Stimulated activated CD4-positive, alpha-beta T cell treated with anti-CD3 and anti-CD28 coated beads, TNF-alpha, amount 100 ng/mL, for 48 hours (primary cell): ENCODE measurements around the gene SPTAN1.
"Not testable (repeated sequence)": the region's sequence is repeated elsewhere in the genome, so short reads cannot be mapped to it uniquely, and the experiment has no call there.

ENCODE experiments used
- DNase-seq, 3 donors: peaks; one replicate each; pipeline ENCODE4 v3.0.0-alpha.2; 2020; ENCODE audit warnings: low read depth in 3 of 3

The SPTAN1 gene

DNA sequence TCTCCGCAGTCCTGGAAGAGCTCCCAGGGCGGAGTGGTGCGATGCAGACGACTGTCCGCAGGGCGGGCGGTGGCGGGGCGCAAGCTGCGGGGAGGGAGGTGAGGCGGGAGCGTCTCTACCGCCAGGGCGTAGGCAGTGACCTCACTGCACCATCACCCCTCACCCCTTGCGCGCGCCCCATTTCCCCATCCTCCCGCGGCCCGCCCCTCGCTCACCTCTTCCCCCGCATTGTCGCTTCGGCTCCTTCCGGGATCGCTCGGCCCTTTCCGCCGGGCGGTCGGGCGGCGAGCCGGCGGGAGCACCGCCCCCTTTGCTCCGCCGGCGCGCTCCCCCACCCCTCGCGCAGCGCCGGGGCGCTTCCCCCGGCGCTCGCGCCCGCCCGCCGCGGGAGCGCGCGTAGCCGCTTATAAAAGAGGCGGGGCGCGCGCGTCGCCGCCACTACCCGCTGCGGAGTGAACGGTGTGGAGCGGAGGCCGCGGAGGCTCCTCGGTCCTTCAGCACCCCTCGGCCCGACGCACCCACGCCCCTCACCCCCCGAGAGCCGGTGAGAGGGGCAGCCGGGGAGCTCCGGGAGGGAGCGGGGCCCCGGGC, at the start of gene SPTAN1:
Gene SPTAN1, plus strand, starts transcription at position 435 of the 591 bp plus-strand sequence. CDS start 14,154 bp downstream, outside the sequence.
- peak; percentile 84 to 94 (median 87) for DNase-seq

DNA sequence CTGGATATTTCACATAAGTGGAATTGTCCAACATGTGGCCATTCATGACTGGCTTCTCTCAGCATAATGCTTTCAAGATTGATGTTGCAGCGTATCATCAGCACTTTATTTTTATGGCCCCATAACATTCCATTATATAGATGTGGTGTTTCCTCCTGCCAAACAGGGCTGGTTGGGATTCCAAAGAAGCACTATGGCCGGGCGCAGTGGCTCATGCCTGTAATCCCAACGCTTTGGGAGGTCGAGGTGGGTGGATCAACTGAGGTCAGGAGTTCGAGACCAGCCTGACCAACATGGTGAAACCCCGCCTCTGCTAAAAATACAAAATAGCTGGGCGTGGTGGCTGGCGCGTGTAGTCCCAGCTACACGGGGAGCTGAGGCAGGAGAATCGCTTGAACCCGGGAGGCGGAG, 49.0 kb upstream of the SPTAN1 start:
- not testable (repeated sequence) for DNase-seq

DNA sequence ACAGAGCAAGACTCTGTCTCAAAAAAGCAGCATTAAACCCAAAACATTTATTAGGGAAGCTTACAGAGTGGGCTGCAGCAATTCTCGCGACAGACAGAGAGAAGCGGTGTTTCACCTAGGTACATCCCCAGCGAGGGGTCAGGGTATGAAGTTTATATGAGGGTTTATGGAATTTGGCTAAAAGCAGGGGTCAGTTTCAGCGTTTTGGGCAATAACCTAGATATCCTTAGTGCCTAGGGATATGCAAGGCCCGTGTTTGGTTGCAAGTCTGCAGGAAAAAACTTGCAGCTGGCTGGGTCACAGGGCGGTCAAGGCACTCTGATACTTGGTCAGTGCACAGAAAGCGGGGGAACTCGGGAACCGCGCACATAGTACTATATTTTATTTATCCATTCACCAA, 48.5 kb upstream of the SPTAN1 start:
- no peak for DNase-seq

DNA sequence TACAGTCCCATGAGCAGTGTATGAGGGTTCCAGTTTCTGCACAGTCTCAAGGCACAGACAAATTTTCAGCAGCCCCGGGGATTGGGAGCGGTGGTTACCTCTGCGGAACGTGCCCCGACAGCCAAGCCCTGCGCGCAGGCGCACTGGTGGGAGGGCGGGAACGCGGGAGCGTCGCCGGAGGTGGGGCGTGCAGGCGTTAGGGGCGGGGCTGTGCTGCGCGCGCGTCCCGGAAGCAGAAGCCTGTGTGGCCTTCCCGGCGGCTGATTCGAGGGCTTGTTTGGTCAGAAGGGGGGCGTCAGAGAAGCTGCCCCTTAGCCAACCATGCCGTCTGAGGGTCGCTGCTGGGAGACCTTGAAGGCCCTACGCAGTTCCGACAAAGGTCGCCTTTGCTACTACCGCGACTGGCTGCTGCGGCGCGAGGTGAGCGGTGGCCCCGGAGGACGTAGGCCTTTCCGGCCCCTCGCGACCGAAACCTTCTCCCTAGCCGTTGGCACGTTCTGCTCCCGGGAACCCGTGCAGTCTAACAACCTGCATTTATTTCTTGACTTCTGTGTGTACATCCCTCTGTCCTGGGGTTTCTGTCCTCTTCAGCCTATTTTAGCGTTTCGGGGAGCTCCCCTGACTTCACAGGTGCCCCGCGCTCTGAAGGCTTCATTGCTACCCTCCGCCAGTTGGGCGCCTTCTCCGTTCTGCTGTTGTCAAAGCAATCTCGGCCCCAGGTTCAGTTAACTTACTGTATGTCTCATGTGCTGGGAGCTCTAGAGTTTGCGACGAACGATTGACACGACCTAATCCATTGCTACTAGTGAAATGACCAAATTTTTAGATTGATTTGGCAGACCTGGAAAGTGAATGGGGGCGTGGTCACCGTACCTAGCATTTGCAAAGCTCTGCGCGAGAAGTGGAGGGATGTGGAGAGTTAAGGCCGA, 47.6 kb upstream of the SPTAN1 start, which contains the start of gene GLE1:
Gene GLE1, plus strand, starts transcription at position 235 of the 929 bp plus-strand sequence. Its CDS starts 87 bp downstream, at position 322.
- DNase-seq = peak; percentile 90 to 97 (median 96)

DNA sequence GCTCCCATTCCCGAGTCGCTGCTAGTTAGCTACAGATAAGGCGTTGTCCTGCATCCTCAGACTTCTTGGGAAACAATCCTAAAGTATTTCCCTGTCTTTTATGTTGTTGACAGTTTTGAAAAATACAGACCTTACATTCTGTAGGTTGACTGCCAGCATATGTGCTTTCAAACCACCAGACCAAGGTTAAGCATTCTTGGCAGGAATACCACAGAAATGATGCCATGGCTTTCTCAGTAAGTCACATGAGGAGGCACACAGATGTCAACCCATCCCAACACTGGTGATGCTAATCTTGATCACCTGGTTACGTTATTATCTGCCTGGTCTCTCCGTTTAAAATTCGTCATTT, 47.0 kb upstream of the SPTAN1 start:
- no peak for DNase-seq

DNA sequence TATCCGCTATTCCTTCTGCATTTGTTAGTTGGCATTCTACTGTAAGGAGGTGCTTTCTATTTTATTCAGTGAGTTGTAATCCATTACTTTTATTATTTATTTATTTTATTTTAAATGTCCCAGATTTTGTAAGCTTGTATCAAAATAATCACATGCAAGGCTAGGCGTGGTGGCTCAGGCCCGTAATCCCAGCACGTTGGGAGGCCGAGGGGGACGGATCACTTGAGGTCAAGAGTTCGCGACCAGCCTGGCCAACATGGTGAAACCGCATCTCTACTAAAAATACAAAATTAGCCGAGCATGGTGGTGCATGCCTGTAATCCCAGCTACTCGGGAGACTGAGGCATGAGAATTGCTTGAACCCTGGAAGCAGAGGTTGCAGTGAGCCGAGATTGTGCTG, 46.5 kb upstream of the SPTAN1 start:
- not testable (repeated sequence) for DNase-seq

DNA sequence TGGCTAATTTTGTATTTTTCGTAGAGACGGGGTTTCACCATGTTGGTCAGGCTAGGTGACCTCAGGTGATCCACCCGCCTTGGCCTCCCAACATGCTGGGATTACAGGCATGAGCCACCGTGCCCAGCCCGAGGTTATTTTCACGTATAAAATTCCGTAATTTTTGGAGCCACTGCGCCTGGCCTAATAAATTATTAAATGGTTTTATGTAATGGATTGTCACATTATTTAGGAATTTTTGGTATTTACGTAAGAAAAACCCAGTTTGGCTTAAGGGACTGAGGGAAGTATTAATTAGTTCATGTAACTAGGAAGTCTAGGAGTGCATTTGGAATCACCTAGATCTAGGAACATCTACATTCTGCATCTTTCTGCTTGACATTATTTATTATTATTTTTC, 39.6 kb upstream of the SPTAN1 start:
- DNase-seq = no peak

DNA sequence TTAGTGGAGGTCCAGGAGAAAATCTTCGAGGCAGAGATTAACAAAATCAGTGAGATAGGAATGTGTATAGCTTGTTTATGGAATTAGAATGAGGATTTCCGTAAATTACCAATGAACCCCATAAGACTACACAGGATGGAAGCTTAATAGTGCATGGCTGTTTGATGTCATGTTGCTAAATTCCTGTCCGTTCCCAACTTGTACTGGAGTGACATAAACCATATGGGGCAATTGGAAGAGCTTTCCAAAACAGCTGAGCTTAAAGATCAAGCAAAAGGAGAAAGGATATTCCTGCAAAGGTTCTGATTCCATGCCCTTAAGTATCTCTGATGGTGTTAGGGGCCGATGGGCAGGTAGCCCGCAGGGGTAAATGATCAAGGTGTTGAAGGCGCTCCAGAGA, 30.4 kb upstream of the SPTAN1 start:
- no peak for DNase-seq

DNA sequence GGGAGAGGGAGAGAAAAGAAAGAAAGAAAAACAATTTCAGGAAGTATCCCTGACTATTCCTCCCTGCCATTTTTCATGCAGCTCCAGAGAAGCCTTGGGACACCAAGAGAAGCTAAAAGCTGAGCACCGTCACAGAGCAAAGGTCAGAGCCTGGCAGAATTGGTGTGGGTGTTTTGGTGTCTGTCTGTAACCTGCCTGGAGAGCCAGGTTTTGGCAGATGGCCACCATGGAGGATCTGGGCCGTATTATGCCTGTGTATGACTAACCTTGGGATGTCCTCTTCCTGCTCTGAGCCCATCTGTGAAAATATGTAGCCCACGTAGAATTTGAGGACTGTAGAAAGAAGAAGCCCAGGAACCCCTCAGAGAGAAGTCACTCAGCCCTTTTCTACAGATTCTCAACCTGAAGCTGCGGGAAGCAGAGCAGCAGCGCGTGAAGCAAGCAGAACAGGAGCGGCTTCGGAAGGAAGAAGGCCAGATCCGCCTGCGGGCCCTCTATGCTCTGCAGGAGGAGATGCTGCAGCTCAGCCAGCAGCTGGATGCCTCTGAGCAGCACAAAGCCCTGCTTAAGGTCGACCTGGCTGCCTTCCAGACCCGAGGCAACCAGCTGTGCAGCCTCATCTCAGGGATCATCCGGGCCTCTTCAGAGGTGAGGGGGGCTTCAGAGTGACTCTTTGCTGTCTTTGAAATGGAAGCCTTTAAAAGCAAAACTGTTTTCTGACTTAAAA, 29.0 kb upstream of the SPTAN1 start:
- no peak for DNase-seq

DNA sequence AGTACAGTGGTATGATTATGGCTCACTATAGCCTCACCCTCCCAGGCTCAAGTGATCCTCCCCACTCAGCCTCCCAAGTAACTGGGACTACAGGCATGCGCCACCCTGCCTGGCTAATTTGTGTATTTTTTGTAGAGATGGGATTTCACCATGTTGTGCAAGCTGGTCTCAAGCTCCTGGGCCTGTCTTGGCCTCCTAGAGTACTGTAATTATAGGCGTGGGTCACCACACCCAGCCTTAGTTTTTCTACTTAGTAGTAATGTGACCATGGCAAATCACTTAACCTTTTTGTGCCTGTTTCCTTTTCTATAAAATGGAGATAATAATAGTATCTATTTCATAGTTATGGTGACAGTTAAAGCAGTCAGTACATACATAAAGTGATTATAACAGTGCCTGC, 25.7 kb upstream of the SPTAN1 start:
- DNase-seq = no peak

DNA sequence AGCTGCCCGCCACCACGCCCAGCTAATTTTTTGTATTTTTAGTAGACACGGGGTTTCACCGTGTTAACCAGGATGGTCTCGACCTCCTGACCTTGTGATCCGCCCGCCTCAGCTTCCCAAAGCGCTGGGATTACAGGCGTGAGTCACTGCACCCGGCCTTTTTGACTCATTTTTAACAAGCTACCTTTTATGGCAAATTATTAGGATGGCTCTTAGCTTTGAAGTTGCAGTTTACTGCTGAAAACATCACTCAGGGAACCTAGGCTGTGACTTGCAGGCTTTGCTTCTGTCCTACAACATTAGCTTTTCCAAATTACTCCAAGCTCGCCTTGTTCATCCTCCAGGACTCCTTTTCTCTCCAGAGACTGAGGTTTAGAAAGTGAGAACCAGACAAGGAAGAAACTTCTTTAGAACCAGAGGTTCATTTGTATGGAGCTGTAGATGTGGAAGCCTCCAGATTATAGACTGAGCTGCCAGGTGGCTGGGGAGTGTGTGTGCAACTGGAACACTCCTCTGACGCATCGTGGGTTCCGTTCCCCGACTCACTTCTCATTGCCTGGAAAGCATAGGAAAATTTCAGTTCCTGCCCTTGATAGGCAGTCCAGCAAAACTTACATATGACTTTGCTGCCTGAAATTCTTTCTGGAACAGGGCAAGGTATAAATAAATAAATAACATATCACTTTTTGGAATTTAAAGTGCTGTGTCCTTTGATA, 23.8 kb upstream of the SPTAN1 start:
- no peak for DNase-seq

DNA sequence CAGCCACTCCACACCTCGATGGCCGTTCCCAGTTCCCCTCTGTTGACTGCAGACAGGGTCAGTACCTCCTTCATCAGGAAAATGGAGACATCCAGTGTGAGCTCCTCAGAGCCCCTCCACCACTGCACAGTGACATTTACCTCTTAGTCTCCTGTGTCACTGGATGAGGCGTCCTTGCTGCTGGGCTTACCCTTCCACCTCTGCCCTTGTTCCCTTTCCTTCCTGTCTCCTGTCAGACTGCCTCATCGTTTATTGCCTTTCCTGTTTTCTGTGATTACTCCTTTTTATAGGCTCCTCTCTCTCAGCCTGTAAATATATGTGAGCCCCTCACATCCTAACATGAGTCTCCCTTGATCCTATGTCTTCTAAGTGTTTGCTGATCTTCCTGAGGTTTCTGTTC, 23.2 kb upstream of the SPTAN1 start:
- no peak for DNase-seq

DNA sequence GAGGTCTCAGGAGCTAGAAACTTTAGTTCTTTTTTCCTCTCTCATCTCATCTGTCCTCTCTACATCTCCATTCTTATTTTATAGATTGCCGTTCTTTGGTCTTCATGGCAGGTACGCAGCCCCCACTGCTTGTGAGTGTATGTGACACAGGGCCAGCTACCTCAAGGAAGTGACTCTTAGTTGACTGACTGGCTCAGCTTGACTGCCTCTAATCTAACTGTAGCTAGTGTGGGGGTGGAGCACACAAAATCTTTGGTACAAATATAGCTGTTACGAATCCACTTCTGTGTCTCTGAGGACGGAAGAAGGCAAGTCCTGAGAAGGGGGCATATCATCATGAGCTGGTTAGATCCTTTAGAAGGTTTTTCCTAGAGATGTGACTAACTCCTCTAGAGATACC, 19.8 kb upstream of the SPTAN1 start:
- DNase-seq = no peak

DNA sequence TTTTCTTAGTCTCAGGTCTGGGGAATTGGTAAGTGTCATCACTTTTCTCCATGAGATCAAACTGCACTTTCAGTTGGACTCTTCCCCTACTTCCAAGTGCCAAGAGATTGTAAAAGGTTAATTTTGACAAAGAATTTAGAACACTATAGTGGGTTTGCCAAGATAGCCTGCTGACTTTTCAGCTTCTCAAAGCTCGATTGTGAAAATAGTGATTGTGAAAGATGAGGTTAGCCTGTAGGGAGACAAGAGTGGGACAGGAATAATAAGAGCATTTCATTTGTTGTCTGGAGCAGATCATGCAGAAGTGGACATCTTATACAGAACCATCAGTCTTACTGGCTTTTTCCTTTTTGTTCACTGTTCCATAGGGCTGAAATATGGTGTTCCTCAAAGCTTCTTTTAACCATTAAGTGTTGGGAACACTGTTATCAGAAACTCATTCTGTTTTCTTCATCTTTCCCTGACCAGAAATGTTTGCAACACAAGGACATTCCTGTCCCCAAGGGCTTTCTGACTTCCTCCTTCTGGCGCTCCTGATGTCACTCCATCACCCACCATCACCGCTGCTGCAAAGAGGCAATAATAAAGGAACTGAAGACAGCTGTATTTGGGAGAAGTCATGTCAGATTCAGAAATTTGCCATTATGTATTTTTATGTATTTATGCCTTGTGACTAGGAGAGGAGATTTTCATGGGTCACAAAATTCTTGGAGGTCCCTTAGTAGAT, 11.6 kb upstream of the SPTAN1 start:
- no peak for DNase-seq

DNA sequence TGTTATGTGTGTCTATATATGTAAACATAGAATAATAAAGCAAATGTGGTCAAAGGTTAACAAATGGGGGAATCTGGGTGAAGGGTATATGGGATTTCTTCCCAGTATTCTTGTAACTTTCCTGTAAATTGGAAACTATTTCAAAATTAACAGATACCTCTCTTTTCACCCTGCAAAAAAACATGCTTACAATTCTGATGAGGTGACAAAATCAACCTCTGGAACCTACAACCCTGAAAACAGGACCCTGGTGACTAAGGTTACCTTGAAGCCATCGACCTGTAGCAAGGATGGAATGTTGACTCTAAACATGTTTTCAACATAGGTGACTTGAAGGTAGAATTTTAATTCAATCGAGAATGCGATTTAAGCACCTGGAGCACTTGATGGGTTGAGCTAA, 5.9 kb upstream of the SPTAN1 start:
- DNase-seq = no peak

DNA sequence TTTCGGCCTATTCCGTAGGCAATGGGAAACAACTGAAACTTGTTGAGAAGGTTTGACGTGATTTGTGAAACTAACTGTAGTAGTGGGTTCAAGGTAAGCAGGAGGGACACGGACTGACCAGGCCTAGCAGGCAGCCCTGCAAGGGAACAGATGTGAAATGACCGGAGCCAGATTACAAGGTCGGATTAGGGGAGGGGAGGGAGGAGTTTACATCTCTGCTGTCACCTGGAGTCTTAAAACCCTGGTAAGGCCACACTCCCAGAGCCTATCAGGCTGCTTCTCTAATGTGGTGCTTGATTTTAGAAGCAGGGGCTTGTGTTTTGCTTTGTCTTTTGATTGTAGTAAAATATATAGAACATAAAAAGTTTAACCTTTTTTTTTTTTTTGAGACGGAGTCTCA, 3.5 kb upstream of the SPTAN1 start:
- no peak for DNase-seq

DNA sequence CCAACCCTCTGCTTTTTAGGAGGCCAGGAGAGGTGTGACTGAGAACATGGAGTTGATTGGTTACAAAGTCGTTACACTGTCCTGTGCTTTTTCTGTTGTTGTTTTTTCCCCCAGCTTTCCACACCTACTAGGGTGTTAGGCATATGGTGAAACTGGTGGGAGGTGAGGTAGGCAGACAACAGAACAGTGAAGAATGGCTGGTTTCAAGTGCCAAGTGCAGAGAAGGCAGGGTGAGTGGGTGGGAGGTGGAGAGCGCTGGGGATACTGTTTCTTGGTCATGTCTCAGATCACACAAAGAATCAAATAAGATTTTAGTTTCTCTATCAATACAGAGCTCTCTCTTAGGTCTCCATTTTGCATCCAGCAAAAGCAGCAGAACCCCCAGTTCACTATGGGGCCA, 2.2 kb upstream of the SPTAN1 start:
- peak in 2 of 3 donors; percentile 47 to 57 for DNase-seq

DNA sequence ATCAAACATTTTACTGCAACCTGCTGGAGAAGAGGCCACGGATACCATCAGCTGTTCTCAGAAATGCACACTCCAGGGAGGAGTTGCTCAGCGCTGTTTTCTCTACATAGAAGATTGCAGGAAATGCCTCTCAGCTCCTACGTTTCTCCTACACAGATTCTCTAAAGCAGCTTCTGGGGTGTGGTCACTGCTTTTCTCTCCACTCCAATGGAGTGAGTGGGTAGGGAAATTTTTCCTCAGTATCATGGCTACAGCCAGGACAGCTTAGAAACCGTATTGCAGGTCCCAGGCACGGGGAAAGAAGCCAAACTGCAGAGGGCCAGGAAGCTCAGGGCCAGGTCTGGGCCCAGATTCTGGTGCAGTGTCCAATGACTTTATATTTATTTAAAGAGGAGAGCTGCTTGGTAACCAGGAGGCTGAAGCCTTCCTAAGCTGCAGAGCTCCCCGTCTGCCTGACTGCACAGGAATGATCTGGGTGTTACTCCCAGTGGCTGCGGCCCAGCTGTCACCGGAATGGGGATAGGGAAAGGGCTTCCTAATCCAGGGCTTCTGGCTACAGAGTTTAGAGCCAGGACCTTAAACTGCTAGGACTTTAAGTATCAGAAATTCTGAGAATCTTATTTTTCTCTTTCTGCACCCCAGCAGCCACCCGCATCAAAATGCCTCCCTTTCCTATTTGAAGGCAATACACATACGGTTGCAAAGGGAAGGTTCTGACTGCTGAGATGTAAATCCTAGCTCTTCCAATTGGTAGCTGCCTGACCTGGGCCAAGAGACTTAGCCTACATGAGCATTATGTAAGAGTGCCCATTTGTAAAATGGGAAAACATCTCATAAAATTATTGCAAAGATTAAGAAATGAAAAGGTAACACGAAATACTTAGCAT, 1.4 kb upstream of the SPTAN1 start:
- no peak for DNase-seq

DNA sequence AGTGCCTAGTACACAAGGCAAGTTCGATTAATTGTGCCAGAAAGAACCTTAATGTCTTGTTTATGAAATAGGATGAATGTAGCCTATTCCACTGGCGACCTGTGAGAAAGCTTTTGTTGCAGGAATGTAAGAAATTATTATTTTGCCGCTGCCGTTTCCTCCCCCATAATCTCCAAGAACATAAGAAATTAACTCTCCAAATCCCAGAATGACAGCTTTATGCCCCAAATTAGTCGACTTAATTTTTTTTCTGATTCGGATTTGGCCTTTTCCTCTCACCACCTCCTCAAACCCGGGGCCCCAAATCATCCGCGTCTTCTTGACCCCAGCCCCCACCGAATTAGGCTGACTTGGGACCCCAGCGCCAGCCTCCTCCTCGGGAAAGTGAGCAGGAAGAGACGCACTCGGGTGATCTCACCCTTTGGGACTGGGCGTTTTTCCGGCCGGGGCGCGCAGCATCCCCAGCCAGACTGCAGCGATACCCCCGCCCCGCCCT, 682 bp upstream of the SPTAN1 start:
- no peak for DNase-seq
